ENCODE measurements around the gene TRIO.

TRIO gene

GRCh38 chr5:14397717-14398116 is 254.6 kb downstream of the TRIO start:
- Histone ChIP-seq H3K27me3 (no peaks in the 10 kb centered on the region), H3K36me3 (no peaks in the 10 kb centered on the region)
- TF ChIP-seq, protein P1, sequence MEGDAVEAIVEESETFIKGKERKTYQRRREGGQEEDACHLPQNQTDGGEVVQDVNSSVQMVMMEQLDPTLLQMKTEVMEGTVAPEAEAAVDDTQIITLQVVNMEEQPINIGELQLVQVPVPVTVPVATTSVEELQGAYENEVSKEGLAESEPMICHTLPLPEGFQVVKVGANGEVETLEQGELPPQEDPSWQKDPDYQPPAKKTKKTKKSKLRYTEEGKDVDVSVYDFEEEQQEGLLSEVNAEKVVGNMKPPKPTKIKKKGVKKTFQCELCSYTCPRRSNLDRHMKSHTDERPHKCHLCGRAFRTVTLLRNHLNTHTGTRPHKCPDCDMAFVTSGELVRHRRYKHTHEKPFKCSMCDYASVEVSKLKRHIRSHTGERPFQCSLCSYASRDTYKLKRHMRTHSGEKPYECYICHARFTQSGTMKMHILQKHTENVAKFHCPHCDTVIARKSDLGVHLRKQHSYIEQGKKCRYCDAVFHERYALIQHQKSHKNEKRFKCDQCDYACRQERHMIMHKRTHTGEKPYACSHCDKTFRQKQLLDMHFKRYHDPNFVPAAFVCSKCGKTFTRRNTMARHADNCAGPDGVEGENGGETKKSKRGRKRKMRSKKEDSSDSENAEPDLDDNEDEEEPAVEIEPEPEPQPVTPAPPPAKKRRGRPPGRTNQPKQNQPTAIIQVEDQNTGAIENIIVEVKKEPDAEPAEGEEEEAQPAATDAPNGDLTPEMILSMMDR (IDR thresholded peaks at IDR 0.05), result no peak

DNA sequence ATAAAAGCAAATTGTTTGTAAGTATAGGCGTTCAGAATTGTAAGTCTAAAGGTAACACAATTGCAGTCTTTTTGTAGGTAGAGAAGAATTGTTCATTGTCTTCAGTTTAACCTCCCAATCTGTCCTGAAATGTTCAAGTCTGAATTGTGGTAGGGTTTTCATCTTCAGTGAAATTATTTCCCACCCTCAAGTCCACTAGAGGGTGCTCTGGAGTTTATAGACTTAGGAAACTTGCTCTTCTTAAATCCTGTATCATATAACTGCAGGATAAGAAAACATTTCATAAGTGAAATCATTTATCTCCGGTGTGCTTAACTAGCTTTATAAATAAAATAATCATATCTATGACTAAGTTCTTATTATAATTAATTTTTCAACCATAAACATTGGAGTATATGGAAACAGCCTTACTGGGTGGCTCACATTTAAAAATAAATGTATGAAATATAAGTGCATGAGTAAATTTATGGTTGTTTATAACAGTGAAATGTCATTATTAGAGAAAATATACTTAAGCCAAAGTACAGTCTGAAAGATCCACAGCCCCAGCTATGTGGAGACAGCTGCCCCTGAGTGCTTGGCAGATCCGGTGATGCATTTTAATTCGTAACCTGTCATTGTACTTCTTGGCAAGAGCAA is 256.0 kb downstream of the TRIO start:
- H3K27ac ChIP-seq, result no peak overlapping the region

More at GRCh38 chr5:14397717-14398116, 254.6 kb downstream of the TRIO start:
- no peak overlapping the region for H3K27ac ChIP-seq
- peaks cover 22 to 39% of the 10 kb centered on the region in 2 experiments for H3K4me1 ChIP-seq (ENCODE audit: control insufficient read depth in 1 of 2, insufficient read depth in 1 of 2, low read depth in 1 of 2, low read length in 1 of 2)
- no peaks in the 10 kb centered on the region for H3K9me3 ChIP-seq
- H3K4me3 ChIP-seq (ENCODE audit: low read depth in 1 of 2, low read length in 1 of 2), result no peak overlapping the region

DNA sequence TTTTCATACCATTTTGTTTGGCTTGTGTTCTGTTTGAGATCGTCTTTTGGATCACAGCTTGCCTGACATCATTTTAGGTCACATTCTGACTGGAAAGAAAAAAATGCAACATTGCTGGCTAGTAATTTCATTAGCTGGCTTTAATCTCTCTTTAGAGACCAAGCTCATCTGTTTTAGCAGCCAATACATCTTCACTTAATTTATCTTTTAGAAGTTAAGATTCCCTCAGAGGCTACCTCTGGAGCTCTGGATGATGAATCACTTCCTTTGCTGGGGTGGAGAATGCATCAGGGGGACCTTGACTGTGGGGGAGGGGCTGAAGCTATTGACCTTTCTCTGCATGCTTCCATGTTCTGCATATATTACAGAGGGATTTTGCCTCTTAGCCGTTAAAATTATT is 256.9 kb downstream of the TRIO start:
- Histone ChIP-seq H3K4me1 (ENCODE audit: control insufficient read depth in 1 of 2, insufficient read depth in 1 of 2, low read depth in 1 of 2, low read length in 1 of 2) (peaks cover 22 to 39% of the 10 kb centered on the region in 2 experiments), H3K36me3 (no peaks in the 10 kb centered on the region), H3K27ac (peak overlapping the region; percentile 0), H3K27me3 (no peaks in the 10 kb centered on the region), H3K4me3 (ENCODE audit: low read depth in 1 of 2, low read length in 1 of 2) (no peak overlapping the region), H3K9me3 (no peaks in the 10 kb centered on the region)
- TF ChIP-seq, protein P1 (IDR thresholded peaks at IDR 0.05), result no peak

More for the DNA sequence above, 256.0 kb downstream of the TRIO start:
- TF ChIP-seq, protein P1 (IDR thresholded peaks at IDR 0.05), result no peak
- Histone ChIP-seq H3K4me3 (ENCODE audit: low read depth in 1 of 2, low read length in 1 of 2) (no peak overlapping the region), H3K9me3 (no peaks in the 10 kb centered on the region), H3K36me3 (no peaks in the 10 kb centered on the region), H3K4me1 (ENCODE audit: control insufficient read depth in 1 of 2, insufficient read depth in 1 of 2, low read depth in 1 of 2, low read length in 1 of 2) (peaks cover 22 to 39% of the 10 kb centered on the region in 2 experiments), H3K27me3 (no peaks in the 10 kb centered on the region)

DNA sequence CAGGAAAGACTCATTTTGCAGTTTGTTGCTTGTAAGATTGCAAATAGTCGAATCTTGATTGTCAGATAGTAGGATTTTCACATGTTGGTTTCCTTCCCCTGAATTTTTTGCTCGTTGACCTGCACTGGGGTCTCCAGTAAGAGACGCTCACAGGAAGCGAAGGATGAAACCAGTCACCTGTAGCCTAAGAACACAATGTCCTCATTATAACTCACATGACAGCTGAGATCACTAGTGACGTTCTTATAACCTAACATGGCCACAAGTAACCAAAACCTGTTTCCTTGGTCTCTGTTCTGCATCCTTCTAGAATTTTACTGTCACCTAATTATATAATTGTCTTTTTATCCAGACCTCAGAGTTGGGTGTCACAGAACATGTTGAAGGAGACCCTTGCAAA is 257.5 kb downstream of the TRIO start:
- Histone ChIP-seq H3K4me3 (ENCODE audit: low read depth in 1 of 2, low read length in 1 of 2) (no peak overlapping the region), H3K4me1 (ENCODE audit: control insufficient read depth in 1 of 2, insufficient read depth in 1 of 2, low read depth in 1 of 2, low read length in 1 of 2) (peaks cover 22 to 39% of the 10 kb centered on the region in 2 experiments), H3K27me3 (no peaks in the 10 kb centered on the region), H3K27ac (peak overlapping the region; percentile 32), H3K36me3 (no peaks in the 10 kb centered on the region), H3K9me3 (no peaks in the 10 kb centered on the region)
- TF ChIP-seq, protein P1 (IDR thresholded peaks at IDR 0.05), result no peak

DNA sequence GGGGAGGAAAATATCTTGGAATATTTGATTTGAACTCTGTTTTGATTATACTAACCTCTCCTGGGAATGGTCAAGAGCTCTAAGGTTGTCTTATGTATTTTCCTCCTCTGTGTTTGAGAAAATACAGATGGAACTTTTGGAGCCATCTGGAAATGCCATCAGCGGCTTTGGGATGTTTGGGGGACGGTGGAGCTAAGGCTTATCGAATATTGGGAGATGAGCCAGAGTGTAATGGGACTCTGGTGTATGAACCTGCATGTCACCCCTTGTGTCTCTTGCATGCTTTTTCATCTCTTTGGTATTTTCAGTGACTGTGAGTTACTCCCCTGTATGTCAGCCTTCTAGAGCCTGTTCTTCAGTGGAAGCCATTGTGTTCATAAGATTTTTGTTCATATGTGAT is 258.5 kb downstream of the TRIO start:
- Histone ChIP-seq H3K4me3 (ENCODE audit: low read depth in 1 of 2, low read length in 1 of 2) (no peak overlapping the region), H3K4me1 (ENCODE audit: control insufficient read depth in 1 of 2, insufficient read depth in 1 of 2, low read depth in 1 of 2, low read length in 1 of 2) (peaks cover 22 to 39% of the 10 kb centered on the region in 2 experiments), H3K36me3 (peaks cover 9% of the 10 kb centered on the region), H3K27me3 (no peaks in the 10 kb centered on the region), H3K27ac (peak overlapping the region; percentile 32), H3K9me3 (no peaks in the 10 kb centered on the region)
- TF ChIP-seq, protein P1 (IDR thresholded peaks at IDR 0.05), result no peak

Measured in neutrophil (primary cell).